Fibroblast of lung (primary cell): Measurements from ENCODE around the gene TUG1. TPM values are rescaled to one million over a fixed set of nuclear protein-coding genes. Genes with fewer than 3 reads are reported as not detected.

ENCODE experiments used
- DNase-seq, 2 donors: peaks; one replicate each; pipeline versions ENCODE4 v3.0.0 to v3.0.0-alpha.2; 2010; ENCODE audit warnings: low read depth in 2 of 2
- H2AFZ ChIP-seq: 2 replicates; pipeline ENCODE4 v1.5.1; 2012; ENCODE audit warnings: low read length, control low read depth, inconsistent platforms
- H3K27ac ChIP-seq: 2 replicates; pipeline ENCODE4 v1.5.1; 2011; ENCODE audit warnings: low read length, control low read depth; ENCODE audit not compliant: insufficient read depth
- H3K27me3 ChIP-seq: 2 replicates; pipeline ENCODE4 v1.5.1; 2011; ENCODE audit warnings: mild to moderate bottlenecking, low read length; ENCODE audit not compliant: control insufficient read depth, insufficient read depth
- H3K36me3 ChIP-seq: 2 replicates; pipeline ENCODE4 v1.5.1; 2011; ENCODE audit warnings: low read length; ENCODE audit not compliant: control insufficient read depth, insufficient read depth
- H3K4me1 ChIP-seq: 2 replicates; pipeline ENCODE4 v1.5.1; 2011; ENCODE audit warnings: low read length; ENCODE audit not compliant: control insufficient read depth, insufficient read depth; ENCODE audit errors: extremely low read depth
- H3K4me2 ChIP-seq: 2 replicates; pipeline ENCODE4 v1.5.1; 2011; ENCODE audit warnings: low read length, control low read depth; ENCODE audit not compliant: insufficient read depth; ENCODE audit errors: extremely low read depth
- H3K4me3 ChIP-seq, 4 experiments: fragments of 200-600 bp in 1 of 4; sonication (generic) in 1 of 4; replicated peaks in 1 of 4; 2 replicates each; pipeline ENCODE4 v1.5.1; 2011 to 2016; ENCODE audit warnings: low read length in 4 of 4, low read depth in 3 of 4, mild to moderate bottlenecking in 3 of 4, control low read depth in 2 of 4, inconsistent platforms in 1 of 4, mixed read lengths in 1 of 4; ENCODE audit not compliant: insufficient read depth in 1 of 4; ENCODE audit errors: control extremely low read depth in 1 of 4
- H3K79me2 ChIP-seq: 2 replicates; pipeline ENCODE4 v1.5.1; 2012; ENCODE audit warnings: mild to moderate bottlenecking, low read length, inconsistent platforms; ENCODE audit not compliant: control insufficient read depth, insufficient read depth
- H3K9ac ChIP-seq: 2 replicates; pipeline ENCODE4 v1.5.1; 2011; ENCODE audit warnings: mild to moderate bottlenecking, low read length, control low read depth; ENCODE audit not compliant: insufficient read depth
- H3K9me3 ChIP-seq: 2 replicates; pipeline ENCODE4 v1.5.1; 2012; ENCODE audit warnings: low read depth, low read length; ENCODE audit not compliant: control insufficient read depth, insufficient read depth
- H4K20me1 ChIP-seq: 2 replicates; pipeline ENCODE4 v1.5.1; 2011; ENCODE audit warnings: low read length; ENCODE audit not compliant: control insufficient read depth, insufficient read depth; ENCODE audit errors: extremely low read depth
- EZH2 ChIP-seq: IDR thresholded peaks from 2 replicates; pipeline ENCODE4 v1.5.1; 2012; ENCODE audit warnings: low read length, control low read depth, mild to moderate bottlenecking; ENCODE audit errors: missing control alignments
- polyA plus RNA-seq, 2 donors: library from polyadenylated mRNA; depleted of rRNA in 1 of 2; stranded (reverse) in 1 of 2; unstranded in 1 of 2; fragments of >200 nt; gene quantifications; 2 replicates each; pipeline ENCODE4 v1.2.1, GENCODE V29; 2011 to 2012; ENCODE audit warnings: missing spikeins in 1 of 2
- total RNA-seq: library from RNA; depleted of rRNA; stranded (reverse); fragments of >200 nt; gene quantifications from 2 replicates; pipeline ENCODE4 v1.2.1, GENCODE V29; 2014
- TF ChIP-seq, protein P1 (sequence below), 2 donors: IDR thresholded peaks in 1 of 2; conservative IDR thresholded peaks in 1 of 2; 1 replicate in 1 of 2; 2 replicates in 1 of 2; pipeline ENCODE4 v1.5.1; 2011 to 2012; ENCODE audit warnings: low read length in 2 of 2, control low read depth in 1 of 2, inconsistent platforms in 1 of 2, low read depth in 1 of 2, mild to moderate bottlenecking in 1 of 2

TUG1 gene
- total and polyA plus RNA-seq, 2 donors (not counting 1 experiment from before 2014, with no cell fraction given), result 39.5 to 114 TPM

- TF ChIP-seq EZH2, result no peak
- TF ChIP-seq, protein P1, sequence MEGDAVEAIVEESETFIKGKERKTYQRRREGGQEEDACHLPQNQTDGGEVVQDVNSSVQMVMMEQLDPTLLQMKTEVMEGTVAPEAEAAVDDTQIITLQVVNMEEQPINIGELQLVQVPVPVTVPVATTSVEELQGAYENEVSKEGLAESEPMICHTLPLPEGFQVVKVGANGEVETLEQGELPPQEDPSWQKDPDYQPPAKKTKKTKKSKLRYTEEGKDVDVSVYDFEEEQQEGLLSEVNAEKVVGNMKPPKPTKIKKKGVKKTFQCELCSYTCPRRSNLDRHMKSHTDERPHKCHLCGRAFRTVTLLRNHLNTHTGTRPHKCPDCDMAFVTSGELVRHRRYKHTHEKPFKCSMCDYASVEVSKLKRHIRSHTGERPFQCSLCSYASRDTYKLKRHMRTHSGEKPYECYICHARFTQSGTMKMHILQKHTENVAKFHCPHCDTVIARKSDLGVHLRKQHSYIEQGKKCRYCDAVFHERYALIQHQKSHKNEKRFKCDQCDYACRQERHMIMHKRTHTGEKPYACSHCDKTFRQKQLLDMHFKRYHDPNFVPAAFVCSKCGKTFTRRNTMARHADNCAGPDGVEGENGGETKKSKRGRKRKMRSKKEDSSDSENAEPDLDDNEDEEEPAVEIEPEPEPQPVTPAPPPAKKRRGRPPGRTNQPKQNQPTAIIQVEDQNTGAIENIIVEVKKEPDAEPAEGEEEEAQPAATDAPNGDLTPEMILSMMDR (conservative IDR thresholded peaks at IDR 0.05 in 1 of 2, IDR thresholded peaks at IDR 0.05 in 1 of 2; ENCODE audit: low read depth in 1 of 2, low read length in 2 of 2), result no peak
- peaks cover 36% of the 10 kb centered on the region for H3K36me3 ChIP-seq
These were observed 36.4 kb upstream of the TUG1 start for GRCh38 chr22:30932661-30933060.

GRCh38 chr22:30933457-30933856, 35.6 kb upstream of the TUG1 start:
- DNase-seq, result no peak
- peaks cover 37% of the 10 kb centered on the region for H3K36me3 ChIP-seq

More at GRCh38 chr22:30932661-30933060, 36.4 kb upstream of the TUG1 start:
- no peak overlapping the region for H3K9ac ChIP-seq
- no peaks in the 10 kb centered on the region for H4K20me1 ChIP-seq
- no peaks in the 10 kb centered on the region for H3K27me3 ChIP-seq
- H3K9me3 ChIP-seq, result no peaks in the 10 kb centered on the region
- H3K79me2 ChIP-seq, result no peaks in the 10 kb centered on the region
- H3K4me2 ChIP-seq, result no peak overlapping the region
- no peak overlapping the region for H2AFZ ChIP-seq
- DNase-seq, result no peak
- no peak overlapping the region for H3K4me3 ChIP-seq
- H3K4me1 ChIP-seq, result no peaks in the 10 kb centered on the region
- no peak overlapping the region for H3K27ac ChIP-seq

DNA sequence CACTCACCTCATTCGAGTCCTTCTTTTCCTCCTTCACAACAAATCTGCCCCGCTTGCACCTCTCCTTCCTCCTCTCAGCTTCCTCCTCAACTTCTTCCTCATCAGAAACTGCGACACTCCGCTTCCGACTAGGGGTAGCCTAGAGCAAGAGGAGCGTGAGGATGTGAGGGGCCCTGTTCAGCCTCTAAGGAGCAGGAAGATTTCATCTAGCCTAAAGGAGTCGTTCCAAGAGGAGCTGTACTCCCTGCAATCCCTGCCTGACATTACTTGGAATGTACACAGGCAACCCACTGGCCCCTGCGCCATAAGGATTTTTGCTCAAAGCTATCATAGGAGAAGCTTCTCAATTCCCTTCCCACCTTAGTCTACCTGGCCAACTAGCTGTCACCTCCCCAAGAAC, 35.0 kb upstream of the TUG1 start:
- H3K9me3 ChIP-seq, result no peaks in the 10 kb centered on the region
- H4K20me1 ChIP-seq, result no peaks in the 10 kb centered on the region
- H3K9ac ChIP-seq, result no peak overlapping the region
- H3K79me2 ChIP-seq, result no peaks in the 10 kb centered on the region
- DNase-seq, result no peak
- H3K36me3 ChIP-seq, result peaks cover 37% of the 10 kb centered on the region
- H3K4me3 ChIP-seq, result no peak overlapping the region
- H3K27ac ChIP-seq, result no peak overlapping the region
- no peaks in the 10 kb centered on the region for H3K4me1 ChIP-seq
- H3K27me3 ChIP-seq, result no peaks in the 10 kb centered on the region
- H3K4me2 ChIP-seq, result no peak overlapping the region
- TF ChIP-seq EZH2, result no peak
- TF ChIP-seq, protein P1 (conservative IDR thresholded peaks at IDR 0.05 in 1 of 2, IDR thresholded peaks at IDR 0.05 in 1 of 2; ENCODE audit: low read depth in 1 of 2, low read length in 2 of 2), result no peak
- H2AFZ ChIP-seq, result no peak overlapping the region

More at GRCh38 chr22:30933457-30933856, 35.6 kb upstream of the TUG1 start:
- no peaks in the 10 kb centered on the region for H3K9me3 ChIP-seq
- H3K9ac ChIP-seq, result no peak overlapping the region
- H4K20me1 ChIP-seq, result no peaks in the 10 kb centered on the region
- H3K27me3 ChIP-seq, result no peaks in the 10 kb centered on the region
- no peaks in the 10 kb centered on the region for H3K79me2 ChIP-seq
- TF ChIP-seq, protein P1 (conservative IDR thresholded peaks at IDR 0.05 in 1 of 2, IDR thresholded peaks at IDR 0.05 in 1 of 2; ENCODE audit: low read depth in 1 of 2, low read length in 2 of 2), result no peak
- no peak for TF ChIP-seq EZH2
- H2AFZ ChIP-seq, result no peak overlapping the region
- H3K4me3 ChIP-seq, result no peak overlapping the region
- H3K27ac ChIP-seq, result no peak overlapping the region
- no peak overlapping the region for H3K4me2 ChIP-seq
- H3K4me1 ChIP-seq, result no peaks in the 10 kb centered on the region
